ENCODE measurements around the gene FAM120AOS. TPM values are rescaled to one million over a fixed set of nuclear protein-coding genes. Genes with fewer than 3 reads are reported as not detected.

The FAM120AOS gene
- total RNA-seq, 1 donor from 2014 or later: 41.7 TPM

GRCh38 chr9:93456022-93456421, 2.6 kb upstream of the FAM120AOS start:
- H3K36me3 ChIP-seq (ENCODE audit: control insufficient read depth, insufficient read depth, low read length): peaks cover 1% of the 10 kb centered on the region
- no peak for DNase-seq (ENCODE audit: low read depth)
- no peaks in the 10 kb centered on the region for H3K27me3 ChIP-seq (ENCODE audit: control insufficient read depth, insufficient read depth, low read length)
- no peak overlapping the region for H3K4me3 ChIP-seq (ENCODE audit: low read depth, low read length)
- TF ChIP-seq CTCF (IDR thresholded peaks at IDR 0.05; ENCODE audit: insufficient read depth, low read length, poor library complexity, severe bottlenecking): no peak

- H3K4me3 ChIP-seq (ENCODE audit: low read depth, low read length): peak overlapping the region; percentile 93
- TF ChIP-seq CTCF (IDR thresholded peaks at IDR 0.05; ENCODE audit: insufficient read depth, low read length, poor library complexity, severe bottlenecking): no peak
- peaks cover 1% of the 10 kb centered on the region for H3K36me3 ChIP-seq (ENCODE audit: control insufficient read depth, insufficient read depth, low read length)
- no peak for DNase-seq (ENCODE audit: low read depth)
- H3K27me3 ChIP-seq (ENCODE audit: control insufficient read depth, insufficient read depth, low read length): no peaks in the 10 kb centered on the region
Observed at GRCh38 chr9:93452710-93453046, 703 bp downstream of the FAM120AOS start.

- Histone ChIP-seq H3K27me3 (ENCODE audit: control insufficient read depth, insufficient read depth, low read length) (no peaks in the 10 kb centered on the region), H3K36me3 (ENCODE audit: control insufficient read depth, insufficient read depth, low read length) (peaks cover 2% of the 10 kb centered on the region), H3K4me3 (ENCODE audit: low read depth, low read length) (peak overlapping the region; percentile 93)
- no peak for TF ChIP-seq CTCF (IDR thresholded peaks at IDR 0.05; ENCODE audit: insufficient read depth, low read length, poor library complexity, severe bottlenecking)
- DNase-seq (ENCODE audit: low read depth): no peak
Observed at GRCh38 chr9:93451849-93452709, 1.3 kb downstream of the FAM120AOS start.

- TF ChIP-seq CTCF (IDR thresholded peaks at IDR 0.05; ENCODE audit: insufficient read depth, low read length, poor library complexity, severe bottlenecking): no peak
- Histone ChIP-seq H3K4me3 (ENCODE audit: low read depth, low read length) (peak within 1 kb of the TSS; percentile 93), H3K36me3 (ENCODE audit: control insufficient read depth, insufficient read depth, low read length) (peaks cover 2% of the 10 kb centered on the region), H3K27me3 (ENCODE audit: control insufficient read depth, insufficient read depth, low read length) (no peaks in the 10 kb centered on the region)
- DNase-seq (ENCODE audit: low read depth): no peak
Observed at GRCh38 chr9:93450945-93451815, 2.2 kb downstream of the FAM120AOS start, which contains the start of gene FAM120A. Gene FAM120A (plus strand): TSS chr9:93451685. CDS start chr9:93451916, 231 bp downstream.

- no peak for TF ChIP-seq CTCF (IDR thresholded peaks at IDR 0.05; ENCODE audit: insufficient read depth, low read length, poor library complexity, severe bottlenecking)
- Histone ChIP-seq H3K27me3 (ENCODE audit: control insufficient read depth, insufficient read depth, low read length) (no peaks in the 10 kb centered on the region), H3K4me3 (ENCODE audit: low read depth, low read length) (no peak overlapping the region), H3K36me3 (ENCODE audit: control insufficient read depth, insufficient read depth, low read length) (peaks cover 2% of the 10 kb centered on the region)
- no peak for DNase-seq (ENCODE audit: low read depth)
Observed at GRCh38 chr9:93447655-93448054, 5.7 kb downstream of the FAM120AOS start.
